Stimulated activated naive CD8-positive, alpha-beta T cell treated with anti-CD3 and anti-CD28 coated beads, Interleukin-15, Interleukin-2, amounts not matched to agents 100 U/mL and 50 U/mL, for 24 hours (primary cell): ENCODE results near the gene TP53I11.

Experiments used
- ATAC-seq: fragments of 150-1000 bp; cut with Tn5 transposase; one replicate; pipeline ENCODE4 v1.10.0; 2021
- DNase-seq: peaks from one replicate; pipeline ENCODE4 v3.0.0; 2021

TP53I11 gene

DNA sequence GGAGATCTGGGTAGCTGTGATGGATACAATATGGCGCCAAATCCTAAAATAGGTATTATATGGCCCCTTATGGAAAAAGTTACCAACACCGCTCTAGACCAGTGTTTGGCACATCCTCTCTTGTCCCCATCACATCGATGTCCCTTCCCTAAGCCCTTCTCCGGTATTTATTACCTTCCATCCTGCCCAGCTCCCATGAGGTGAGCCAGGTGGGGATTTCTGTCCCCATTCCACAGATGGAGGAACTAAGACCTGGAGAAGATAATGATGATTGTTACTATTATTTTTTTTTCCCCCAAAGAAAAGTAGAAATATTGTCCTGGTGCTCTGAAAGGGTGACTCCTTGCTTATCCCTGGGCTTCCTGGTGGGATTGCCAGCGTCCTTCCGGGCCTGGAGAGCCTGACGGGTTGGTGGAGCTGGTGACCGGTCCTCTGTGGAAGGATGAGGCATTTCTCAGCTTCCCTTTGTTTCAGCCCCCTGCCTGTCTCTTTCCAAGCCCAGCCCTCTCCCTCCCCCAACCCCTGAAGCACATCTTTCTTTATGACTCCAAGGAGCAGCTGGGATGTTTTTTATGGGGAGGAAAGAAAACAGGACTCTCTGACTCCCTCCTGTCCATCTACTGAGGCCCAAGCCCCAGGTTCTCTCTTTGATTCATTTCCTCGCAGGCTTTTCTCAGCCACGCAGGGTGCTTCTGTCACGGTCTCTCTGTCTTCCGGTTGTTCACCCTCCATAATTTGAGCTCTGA is 65.4 kb downstream of the TP53I11 start:
- ATAC-seq = no peak
- DNase-seq = no peak

- ATAC-seq = no peak
Observed at GRCh38 chr11:44884056-44884455, 66.6 kb downstream of the TP53I11 start.

DNA sequence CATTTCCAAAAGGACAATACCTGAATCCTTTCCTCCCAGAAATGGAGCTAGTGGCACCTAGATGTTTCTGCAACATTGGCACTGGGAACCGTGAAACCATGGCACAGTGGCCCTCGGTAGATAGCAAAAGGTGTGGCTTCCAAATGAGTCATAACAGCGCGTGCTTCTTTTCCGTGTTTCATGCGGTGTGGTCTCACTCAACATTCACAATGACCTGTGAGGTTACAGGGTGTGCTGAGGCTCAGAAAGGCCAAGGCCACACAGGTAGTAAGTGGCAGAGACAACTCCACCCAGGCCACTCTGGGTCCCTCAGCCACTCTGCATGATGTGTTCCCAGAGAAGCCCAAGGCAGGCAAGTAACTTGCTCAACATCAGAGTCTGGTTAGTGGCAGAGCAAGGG is 67.4 kb downstream of the TP53I11 start:
- ATAC-seq (peak; percentile 45), DNase-seq (no peak)

More at GRCh38 chr11:44884056-44884455, 66.6 kb downstream of the TP53I11 start:
- no peak for DNase-seq
